ENCODE data around the gene HTR1A.

The HTR1A gene

DNA sequence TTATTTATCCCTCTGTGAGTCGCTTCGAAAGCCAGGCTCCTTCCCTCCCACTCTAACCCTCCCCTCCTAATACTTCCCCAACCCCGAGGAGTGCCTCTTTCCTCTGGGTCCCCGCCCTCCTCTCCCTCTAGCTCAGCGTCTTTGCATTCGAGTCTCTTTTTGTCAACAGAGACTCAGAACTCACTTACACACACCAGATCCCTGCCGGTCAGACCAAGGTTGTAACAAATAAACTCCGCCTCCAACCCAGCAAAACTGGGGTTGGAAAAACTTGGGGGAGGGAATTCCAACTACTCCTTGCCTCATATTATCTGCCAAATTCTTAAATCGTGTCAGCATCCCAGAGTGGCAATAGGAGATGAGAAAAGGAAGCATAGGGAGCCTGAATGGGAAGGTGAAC, at the start of gene HTR1A:
Gene HTR1A, minus strand, starts transcription at position 167 of the 400 bp plus-strand sequence. CDS start 726 bp downstream, outside the sequence.
- no peak for DNase-seq

DNA sequence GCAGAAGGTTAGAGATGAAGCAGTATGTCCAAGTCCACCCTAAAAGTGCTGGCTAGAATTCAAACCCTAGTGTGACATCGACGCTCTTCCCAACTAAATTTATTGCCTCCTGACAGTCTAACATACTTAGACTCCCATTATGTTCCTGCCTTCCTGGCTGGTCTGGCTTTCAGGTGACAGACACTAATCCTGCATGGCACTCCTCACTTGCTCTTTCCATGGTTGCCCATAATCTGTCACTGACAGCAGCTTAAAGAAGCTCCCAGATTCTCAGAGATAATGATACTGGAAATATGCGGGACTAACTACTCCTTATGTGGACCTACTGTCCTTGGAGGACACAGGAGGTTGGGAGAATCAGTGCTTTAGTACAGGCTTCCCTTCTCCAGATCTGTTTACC, 41.7 kb upstream of the HTR1A start:
- DNase-seq, result no peak

DNA sequence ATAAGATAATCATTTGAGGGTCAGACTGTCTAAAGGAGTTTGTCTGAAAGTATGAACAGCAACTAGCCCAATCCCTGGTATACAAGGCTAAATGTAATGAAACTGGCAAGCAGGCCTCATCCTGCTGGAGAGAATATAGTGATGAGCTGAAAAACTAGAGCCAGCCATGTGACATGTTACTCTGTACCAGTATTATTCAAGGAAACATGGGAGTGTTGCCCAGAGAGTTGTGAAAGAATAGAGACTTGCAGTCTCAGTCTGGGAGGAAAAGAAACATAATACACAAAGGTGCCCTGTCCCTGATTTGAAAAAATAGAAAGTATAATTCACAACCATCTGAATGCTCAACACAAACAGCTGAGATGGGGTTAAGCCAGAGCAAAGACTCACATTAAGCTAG, 37.9 kb upstream of the HTR1A start:
- no peak for DNase-seq

DNA sequence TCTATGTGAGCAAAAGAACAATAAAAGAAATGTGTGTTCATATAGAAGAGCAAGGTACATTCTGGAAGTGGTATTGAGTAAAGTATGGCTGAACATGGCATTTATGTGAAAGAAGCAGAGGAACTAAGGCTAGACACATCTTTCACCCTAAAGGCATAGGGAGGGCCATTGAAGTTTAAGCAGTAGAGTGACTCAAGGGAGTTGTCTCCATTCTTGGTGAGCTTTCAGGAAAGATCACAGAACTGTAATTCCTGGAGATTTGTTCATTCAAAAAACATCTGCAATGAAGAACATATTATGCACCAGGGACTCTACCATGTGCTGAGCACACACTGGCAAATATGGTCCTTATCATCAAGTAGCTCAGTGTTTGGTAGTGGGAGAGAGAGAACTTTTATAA, 24.8 kb upstream of the HTR1A start:
- no peak for DNase-seq

DNA sequence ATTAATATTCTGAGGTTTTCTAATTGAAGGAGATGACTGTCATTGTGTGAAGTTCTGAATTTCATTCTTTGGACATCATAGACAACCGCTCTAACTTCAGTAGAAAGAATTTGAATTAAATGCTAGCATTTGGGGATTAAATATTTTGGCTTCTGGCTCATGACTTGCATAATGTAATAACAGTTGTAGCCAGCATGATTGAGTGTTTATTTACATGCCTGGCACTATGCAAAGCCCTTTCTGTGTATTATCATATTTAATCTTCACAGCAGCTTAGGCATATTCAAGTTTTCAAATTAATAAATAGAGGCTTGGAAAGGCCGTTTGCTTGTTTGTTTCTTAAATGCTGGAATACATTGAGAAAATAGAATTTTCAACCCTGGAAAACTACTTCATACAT, 19.6 kb upstream of the HTR1A start:
- no peak for DNase-seq

DNA sequence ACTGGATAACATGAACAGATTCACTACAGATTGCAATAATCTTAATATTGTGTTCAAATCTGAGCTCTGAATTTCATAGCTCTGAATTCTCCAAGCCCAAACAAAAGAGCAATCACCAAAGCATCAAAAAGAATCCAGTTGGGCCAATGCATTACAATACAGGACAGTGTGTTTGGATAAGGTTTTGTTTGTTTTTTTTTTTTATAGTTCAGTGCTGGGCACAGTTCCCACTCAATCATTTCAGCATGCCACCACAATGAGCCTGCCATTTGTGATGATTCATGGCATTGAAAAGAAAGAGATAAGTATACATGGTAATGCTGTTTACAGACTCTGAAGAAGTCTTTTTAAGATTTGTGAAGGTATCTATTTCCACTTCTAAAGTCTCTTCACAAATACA, 1.7 kb upstream of the HTR1A start:
- DNase-seq, result no peak

DNA sequence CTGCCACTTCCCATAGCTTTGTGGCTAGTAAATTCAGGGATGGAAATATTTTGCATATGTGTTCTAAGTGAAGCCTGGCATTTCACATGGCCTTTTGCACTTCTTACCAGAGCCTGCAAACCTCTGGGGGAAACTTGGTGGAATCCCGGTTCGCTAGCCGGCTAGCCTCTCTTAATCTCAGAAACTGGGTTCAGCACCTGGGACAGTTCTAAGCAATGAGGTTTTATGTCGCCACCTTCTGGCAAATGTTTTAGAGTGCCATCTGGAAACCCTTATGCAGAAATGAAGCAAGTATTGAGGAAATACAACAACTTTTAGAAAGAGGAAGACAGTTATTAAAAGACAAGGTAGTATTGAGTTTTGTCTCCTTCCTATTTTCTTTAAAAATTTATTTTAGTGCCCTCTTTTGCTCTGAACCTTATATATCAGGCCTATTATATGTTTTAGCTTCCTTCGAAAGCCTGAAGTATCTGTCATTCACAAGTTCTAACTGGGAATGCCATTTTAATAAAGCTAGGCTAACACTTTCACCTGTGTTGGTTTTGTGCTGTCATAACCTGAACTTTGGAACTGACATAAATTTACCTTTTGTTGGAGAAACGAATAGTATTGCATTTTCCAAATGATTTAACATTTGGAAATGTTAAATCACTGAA, 963 bp upstream of the HTR1A start:
- DNase-seq, result peak; percentile 63

DNA sequence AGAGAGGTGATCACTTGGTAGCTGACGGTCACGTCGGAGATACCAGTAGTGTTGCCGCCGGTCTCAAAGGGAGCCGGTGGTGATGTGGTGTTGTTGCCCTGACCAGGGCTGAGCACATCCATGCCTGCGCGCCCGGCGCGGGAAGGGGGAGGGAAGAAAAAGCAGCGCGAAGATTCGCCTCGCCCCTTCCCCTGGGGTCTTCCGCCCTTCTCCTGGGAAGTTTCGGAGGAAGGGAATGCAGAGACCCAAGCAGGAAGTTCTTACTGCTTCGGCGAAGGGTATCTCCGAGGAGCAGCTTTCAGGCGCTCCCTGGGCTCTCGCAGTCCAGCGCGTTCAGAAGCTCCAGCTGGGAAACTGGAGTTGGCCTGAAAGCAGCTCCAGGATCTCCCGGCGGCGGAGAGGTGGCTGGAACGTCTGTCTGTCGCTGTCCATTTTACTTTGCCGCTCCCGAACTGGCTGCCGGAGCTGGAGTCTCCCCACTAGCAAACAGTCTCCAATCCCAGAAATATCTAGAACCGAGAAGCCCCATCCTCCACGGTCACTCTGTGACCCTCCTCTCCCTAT, 565 bp downstream of the HTR1A start:
- no peak for DNase-seq

DNA sequence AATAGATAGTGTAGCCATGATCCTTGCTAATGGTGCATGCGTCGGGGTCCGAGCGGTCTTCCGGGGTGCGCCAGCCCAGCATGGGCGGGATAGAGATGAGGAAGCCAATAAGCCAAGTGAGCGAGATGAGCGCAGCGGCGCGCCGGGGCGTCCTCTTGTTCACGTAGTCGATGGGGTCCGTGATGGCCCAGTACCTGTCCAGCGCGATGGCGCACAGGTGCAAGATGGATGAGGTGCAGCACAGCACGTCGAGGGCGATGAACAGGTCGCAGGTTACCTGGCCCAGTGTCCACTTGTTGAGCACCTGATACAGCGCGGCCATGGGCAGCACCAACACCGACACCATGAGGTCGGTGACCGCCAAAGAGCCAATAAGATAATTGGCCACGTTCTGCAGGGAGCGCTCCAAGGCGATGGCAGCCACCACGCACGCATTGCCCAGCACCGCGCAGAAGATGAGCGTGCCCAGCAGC, 1.1 kb downstream of the HTR1A start:
- DNase-seq, result no peak

DNA sequence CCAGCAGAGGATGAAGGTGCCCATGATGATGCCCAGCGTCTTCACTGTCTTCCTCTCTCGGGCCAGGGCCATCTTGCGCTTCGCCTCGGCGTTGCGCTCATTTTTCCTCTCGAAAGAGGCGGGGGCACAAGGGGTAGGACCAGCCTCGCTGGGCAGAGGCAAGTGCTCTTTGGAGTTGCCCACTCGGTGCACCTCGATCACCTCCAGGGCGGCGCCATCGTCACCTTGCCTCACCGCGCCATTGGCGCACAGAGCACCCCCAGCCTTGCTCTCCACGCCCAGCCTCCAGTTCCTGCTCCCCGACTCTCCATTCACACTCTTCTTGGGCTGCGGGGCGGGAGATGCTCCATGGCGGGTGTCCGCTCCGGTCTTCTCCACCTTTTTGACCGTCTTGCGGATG, 1.6 kb downstream of the HTR1A start:
- DNase-seq, result no peak

DNA sequence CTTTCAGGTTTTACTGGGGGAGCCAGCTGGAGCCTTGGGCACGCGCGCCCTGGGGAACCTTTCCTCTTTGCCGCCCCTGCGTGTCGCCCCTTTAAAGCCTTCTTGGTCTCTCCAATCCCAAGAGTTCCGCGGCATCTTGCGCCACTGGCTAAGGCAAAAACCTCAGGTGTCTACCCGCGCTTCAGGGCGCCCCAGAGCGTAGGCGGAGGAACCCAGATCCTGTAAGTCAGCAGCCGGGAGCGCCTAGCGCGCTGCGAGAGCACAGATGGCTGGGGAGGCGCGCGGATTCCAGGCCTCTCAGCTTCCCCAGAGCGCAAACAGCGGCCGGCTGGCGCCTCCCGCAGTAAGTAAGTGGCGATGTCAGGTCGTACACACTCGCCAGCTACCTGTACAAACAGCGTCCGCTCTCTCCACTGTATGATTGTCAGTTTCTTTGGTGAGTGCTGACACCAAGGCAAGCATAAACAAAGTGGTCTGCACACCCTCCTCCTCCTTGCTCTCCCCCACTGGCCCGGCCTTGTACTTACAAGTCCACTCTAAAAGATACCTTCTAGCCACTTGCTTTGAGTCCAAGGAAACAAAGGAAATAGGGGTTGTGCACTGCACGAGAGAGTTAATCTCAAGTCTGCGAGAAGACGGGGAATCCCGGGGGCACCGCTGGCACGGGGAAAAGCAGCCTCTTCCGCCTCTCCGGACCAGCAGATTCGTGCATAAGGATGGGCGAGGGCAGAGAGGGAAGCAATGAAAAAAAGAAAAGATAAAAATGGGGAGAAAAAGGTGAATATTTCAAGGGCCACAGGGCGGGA, 2.9 kb downstream of the HTR1A start:
- DNase-seq, result no peak

DNA sequence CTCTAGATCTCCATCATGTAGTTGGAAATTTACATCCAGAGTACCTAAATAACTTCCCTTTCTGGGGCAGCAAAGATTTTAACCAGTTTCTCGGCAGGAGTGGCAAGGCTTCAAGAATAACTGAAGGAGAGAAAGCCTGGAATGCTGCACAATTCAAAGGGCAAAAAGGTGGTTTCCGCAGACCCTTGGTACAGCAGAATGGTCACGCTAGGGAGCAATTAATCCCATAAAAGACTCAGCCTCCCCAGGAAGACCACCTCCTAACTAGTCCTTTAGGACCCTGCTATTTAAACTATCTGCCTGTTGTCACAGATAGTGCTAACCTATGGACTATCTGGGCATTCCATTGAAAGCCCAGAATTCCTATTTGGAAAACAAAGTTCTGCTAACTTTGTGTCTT, 3.6 kb downstream of the HTR1A start:
- DNase-seq, result no peak

DNA sequence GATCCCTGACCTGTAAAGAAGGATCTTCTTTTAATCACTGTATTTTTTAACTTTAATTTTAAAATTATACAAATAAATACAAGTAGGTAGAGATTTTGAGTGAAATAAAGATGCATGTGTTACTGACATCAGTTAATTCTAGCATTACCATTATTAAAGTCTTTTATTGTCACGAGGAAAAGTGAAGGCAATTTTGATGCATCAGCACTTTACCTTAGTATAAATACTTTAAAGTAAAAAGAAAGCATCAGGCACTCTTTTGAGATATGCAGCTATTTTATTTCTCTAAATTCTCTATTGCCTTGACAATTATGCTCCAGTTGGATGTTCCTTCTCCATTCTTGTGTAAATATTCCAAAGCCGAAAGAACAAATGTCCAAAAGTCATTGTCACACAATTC, 4.6 kb downstream of the HTR1A start:
- DNase-seq, result no peak

DNA sequence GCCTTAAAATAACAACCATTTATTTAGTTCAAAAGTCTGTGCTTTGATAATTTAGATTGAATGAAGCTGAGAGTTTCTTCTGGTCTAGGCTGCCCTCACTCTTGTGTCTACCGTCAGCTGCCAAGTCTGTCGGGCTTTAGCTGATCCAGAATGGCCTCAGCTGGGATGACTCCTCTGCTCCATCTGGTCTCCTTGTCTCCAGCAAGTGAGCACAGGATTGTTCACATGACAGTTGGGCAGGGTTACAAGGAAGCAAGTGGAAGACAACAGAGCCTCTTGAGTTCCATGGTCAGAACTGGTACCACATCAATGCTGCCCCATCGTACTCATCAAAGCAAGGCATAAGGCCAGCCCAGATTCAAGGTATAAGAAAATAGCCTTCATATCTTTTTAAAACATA, 9.0 kb downstream of the HTR1A start:
- no peak for DNase-seq

DNA sequence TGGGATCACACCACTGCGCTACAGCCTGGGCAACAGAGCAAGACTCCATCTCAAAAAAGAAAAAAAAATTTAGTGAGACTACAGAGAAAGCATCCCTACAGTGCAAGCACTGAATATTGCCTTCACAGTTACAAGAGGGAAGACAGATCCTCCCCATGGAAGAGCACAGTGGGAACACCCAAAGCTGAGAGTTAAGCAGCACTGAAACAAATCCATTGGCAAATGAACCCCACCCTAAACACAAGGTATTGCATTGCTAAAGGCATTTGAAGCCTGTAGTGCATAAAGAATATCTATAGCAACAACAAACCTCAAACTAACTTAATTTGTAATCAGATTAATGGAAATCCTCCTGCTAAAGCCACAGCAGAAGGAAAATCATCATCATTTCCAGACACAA, 27.1 kb downstream of the HTR1A start:
- no peak for DNase-seq

DNA sequence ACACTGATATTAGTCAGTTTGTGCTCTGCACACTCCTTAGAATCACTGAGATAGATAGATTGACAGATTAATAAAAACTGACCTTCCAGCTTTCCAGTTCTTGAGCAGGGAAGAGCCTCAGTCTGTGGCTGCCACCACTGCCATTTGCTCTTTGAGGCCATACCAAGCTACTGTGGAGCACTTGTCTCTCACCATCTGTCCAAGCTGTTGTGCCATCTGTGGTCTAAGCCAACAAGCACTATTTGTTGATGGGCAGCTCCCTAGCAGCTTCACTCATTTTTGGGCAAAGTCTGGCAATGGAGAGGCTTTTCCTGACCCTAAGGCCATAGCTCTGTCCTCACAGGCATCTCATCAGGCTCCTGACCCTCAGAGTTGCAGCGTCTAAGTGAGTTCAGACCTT, 30.4 kb downstream of the HTR1A start:
- no peak for DNase-seq

DNA sequence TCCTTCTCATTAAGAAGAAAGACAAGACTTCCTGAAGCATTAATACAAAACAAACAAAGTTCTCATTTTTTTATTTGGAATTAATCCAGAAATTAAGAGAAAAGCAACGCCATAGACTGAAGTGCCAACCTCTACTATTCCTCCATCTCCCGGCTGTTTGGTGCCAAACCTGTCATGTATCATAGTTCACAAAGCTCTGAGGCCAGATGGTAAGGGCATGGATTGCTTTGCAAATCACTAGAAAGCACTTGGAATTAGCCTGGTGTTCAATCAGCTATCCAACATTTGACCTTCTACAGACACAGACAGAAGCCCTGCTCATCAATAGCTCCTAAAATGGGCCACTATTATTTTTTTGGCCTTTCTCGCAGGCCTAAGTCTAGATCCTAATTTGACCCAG, 33.8 kb downstream of the HTR1A start:
- DNase-seq, result no peak

DNA sequence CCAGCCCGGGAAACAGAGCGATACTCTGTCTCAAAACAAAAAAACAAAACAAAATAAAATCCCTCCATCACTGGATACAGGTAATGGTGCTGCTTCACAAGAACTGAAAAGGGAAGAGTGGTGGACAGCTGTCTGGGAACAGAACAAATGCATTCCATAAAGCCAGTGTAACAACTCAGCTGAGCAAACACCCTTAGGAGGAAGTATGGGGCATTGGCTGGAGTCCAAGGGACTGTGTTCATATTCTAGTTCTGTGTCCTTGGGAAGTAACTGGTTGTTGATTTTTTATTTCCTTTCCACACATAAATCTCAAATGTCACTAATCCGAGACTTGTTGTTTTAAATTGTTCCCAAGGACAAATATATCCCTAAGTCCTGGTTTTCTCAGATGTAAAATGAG, 38.3 kb downstream of the HTR1A start:
- DNase-seq, result peak; percentile 54

DNA sequence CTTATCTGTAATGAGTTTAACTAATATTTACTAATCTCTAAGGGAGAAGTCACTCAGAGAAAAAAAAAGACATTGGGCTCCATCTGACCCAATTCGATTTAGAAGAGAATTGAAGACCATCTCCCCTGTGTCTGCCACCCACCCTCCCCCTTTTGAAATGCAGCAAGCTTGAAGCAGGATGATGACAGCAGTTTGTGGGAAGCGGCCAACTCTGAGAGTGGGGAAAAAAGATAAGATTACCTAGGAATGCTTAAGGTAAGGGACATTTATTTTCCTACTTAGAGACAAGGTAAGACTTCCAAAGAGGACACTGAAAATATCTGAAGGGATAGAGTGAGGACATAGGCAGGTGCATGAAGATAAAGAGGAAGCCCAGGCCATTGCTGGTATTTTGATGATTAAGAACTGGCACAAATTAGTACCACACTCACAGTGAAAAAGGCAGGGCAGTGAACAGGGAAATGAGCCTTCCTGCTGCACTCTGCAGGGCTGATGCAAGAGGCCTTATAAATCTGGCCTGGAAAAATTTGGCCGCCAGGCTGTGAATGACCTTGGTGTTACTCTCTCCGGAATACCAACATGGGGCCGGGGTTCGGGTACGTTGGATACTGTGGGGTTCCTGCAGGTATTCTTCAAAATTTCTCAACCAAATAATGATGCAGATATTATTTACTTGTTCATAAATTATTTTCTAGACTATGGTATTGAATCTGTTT, 42.3 kb downstream of the HTR1A start:
- DNase-seq, result no peak

DNA sequence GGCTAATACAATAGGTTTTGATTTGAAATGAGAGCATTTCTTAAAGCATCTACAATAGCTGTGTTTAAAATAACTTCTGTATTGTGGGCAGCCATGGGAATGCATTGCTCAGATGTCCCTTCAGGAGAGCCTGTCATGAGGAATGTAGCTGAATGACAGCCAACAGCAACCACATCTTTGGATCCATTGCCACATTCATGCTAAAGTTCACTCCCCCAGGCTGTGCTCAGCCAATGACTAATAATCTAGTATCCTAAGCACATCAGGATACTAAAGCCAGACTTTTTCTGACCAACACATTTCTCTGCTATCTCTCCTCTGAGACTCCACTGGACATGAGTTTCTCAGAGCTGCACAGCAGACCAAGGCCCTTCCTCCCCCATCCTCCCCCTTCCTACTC, 45.5 kb downstream of the HTR1A start:
- DNase-seq, result no peak

DNA sequence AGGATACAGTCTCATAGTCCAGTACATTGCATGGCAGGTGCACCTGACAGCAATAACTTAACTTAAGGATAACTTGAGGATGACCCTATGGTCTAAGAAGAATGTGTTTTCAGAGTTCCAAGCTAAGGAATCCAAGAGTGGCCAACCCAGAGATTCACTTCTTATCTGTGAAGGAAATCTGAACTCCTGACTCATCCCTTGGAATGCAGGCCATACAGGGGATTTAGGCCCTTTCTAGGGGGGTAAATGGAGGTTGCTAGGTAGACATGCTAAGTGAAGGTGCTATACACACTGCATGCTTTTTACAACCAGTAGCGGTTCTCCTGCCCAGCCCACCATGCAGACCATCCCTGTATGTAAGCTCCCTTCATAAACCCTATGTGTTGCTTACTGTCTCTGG, 50.4 kb downstream of the HTR1A start:
- no peak for DNase-seq
